Measurements from ENCODE around the gene KEAP1. TPM values are rescaled to one million over a fixed set of nuclear protein-coding genes. Genes with fewer than 3 reads are reported as not detected.
"Not testable (repeated sequence)": the region's sequence is repeated elsewhere in the genome, so short reads cannot be mapped to it uniquely, and the experiment has no call there.

Gene KEAP1
- total and polyA plus RNA-seq, 2 donors from 2014 or later, result 60.8 to 79.4 TPM

DNA sequence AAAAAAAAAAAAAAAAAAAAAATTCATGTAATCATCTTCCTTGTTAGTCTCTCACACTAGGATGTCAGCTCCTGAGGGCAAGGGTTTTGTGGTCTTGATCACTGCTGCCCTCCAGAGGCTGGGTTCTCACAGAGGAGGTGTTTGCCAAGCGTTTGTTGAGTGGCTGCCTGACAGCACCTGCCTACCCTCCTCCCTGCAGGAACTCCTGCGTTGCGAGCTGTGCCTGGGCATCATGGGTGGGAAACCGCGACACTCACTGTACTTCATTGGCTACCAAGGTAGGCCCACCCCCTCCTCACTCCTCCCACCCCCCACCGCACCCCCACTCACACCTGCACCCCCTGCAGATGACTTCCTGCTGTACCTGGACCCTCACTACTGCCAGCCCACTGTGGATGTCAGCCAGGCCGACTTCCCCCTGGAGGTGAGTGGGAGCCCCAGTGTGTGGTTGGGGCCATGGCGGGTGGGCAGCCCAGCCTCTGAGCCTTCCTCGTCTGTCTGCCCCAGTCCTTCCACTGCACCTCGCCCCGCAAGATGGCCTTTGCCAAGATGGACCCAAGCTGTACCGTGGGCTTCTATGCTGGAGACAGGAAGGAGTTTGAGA lies 48.6 kb upstream of the KEAP1 start:
- Histone ChIP-seq H3K4me3 (ENCODE audit: low read length in 3 of 3) (no peak overlapping the region), H3K4me1 (ENCODE audit: control insufficient read depth in 2 of 3, insufficient read depth in 2 of 3, low read depth in 1 of 3, low read length in 3 of 3) (no peaks in the 10 kb centered on the region), H3K9ac (ENCODE audit: low read length in 3 of 3) (no peak overlapping the region), H3K9me3 (ENCODE audit: control insufficient read depth in 2 of 3, insufficient read depth in 1 of 3, low read length in 3 of 3) (no peaks in the 10 kb centered on the region), H3K27me3 (ENCODE audit: control insufficient read depth, insufficient read depth, low read length) (no peaks in the 10 kb centered on the region), H3K27ac (ENCODE audit: low read depth in 2 of 2, low read length in 2 of 2) (no peak overlapping the region), H3K36me3 (ENCODE audit: control insufficient read depth in 2 of 3, insufficient read depth in 3 of 3, low read length in 3 of 3) (peaks cover 0 to 57% (median 31%) of the 10 kb centered on the region in 3 donors)
- FAIRE-seq (no peak), DNase-seq (no peak)
- TF ChIP-seq, protein P1, sequence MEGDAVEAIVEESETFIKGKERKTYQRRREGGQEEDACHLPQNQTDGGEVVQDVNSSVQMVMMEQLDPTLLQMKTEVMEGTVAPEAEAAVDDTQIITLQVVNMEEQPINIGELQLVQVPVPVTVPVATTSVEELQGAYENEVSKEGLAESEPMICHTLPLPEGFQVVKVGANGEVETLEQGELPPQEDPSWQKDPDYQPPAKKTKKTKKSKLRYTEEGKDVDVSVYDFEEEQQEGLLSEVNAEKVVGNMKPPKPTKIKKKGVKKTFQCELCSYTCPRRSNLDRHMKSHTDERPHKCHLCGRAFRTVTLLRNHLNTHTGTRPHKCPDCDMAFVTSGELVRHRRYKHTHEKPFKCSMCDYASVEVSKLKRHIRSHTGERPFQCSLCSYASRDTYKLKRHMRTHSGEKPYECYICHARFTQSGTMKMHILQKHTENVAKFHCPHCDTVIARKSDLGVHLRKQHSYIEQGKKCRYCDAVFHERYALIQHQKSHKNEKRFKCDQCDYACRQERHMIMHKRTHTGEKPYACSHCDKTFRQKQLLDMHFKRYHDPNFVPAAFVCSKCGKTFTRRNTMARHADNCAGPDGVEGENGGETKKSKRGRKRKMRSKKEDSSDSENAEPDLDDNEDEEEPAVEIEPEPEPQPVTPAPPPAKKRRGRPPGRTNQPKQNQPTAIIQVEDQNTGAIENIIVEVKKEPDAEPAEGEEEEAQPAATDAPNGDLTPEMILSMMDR (IDR thresholded peaks at IDR 0.05; ENCODE audit: borderline replicate concordance, extremely low read depth, insufficient read depth), result no peak
- intact Hi-C loops (cut with DNase I), result no loop called here

- H3K27ac ChIP-seq (ENCODE audit: low read depth in 2 of 2, low read length in 2 of 2); H3K9me3 ChIP-seq (ENCODE audit: control insufficient read depth in 2 of 3, insufficient read depth in 1 of 3, low read length in 3 of 3); FAIRE-seq; H3K27me3 ChIP-seq (ENCODE audit: control insufficient read depth, insufficient read depth, low read length); DNase-seq; intact Hi-C loops (cut with DNase I); H3K4me1 ChIP-seq (ENCODE audit: control insufficient read depth in 2 of 3, insufficient read depth in 2 of 3, low read depth in 1 of 3, low read length in 3 of 3); H3K4me3 ChIP-seq (ENCODE audit: low read length in 3 of 3); H3K9ac ChIP-seq (ENCODE audit: low read length in 3 of 3): not testable (repeated sequence)
- peaks cover 0 to 58% (median 30%) of the 10 kb centered on the region in 3 donors for H3K36me3 ChIP-seq (ENCODE audit: control insufficient read depth in 2 of 3, insufficient read depth in 3 of 3, low read length in 3 of 3)
Observed at GRCh38 chr19:10551006-10551405, 47.9 kb upstream of the KEAP1 start.

DNA sequence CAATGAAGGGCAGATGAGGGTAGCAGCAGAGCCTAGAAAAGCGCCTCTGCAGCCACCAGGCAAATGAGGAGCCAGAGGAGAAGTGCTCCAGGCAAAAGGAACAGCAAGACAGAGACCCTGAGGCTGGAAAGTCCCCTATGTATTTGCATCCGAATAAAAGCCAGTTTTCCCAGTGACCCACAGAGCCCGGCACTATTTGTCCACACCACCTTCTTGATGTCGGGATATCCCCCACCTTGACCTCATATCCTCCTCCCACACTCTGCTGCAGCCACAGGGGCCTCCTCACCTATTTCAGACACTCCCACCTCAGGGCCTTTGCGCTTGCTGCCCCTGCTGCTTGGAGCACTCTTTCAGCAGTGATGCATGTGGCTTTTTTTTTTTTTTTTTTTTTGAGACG lies 47.2 kb upstream of the KEAP1 start:
- intact Hi-C loops (cut with DNase I), result no loop called here
- TF ChIP-seq, protein P1 (IDR thresholded peaks at IDR 0.05; ENCODE audit: borderline replicate concordance, extremely low read depth, insufficient read depth), result no peak
- H3K9ac ChIP-seq (ENCODE audit: low read length in 3 of 3), result no peak overlapping the region
- H3K4me3 ChIP-seq (ENCODE audit: low read length in 3 of 3), result no peak overlapping the region
- H3K27ac ChIP-seq (ENCODE audit: low read depth in 2 of 2, low read length in 2 of 2), result no peak overlapping the region
- H3K36me3 ChIP-seq (ENCODE audit: control insufficient read depth in 2 of 3, insufficient read depth in 3 of 3, low read length in 3 of 3), result peaks cover 0 to 51% (median 26%) of the 10 kb centered on the region in 3 donors
- no peaks in the 10 kb centered on the region for H3K27me3 ChIP-seq (ENCODE audit: control insufficient read depth, insufficient read depth, low read length)
- no peaks in the 10 kb centered on the region for H3K9me3 ChIP-seq (ENCODE audit: control insufficient read depth in 2 of 3, insufficient read depth in 1 of 3, low read length in 3 of 3)
- no peaks in the 10 kb centered on the region for H3K4me1 ChIP-seq (ENCODE audit: control insufficient read depth in 2 of 3, insufficient read depth in 2 of 3, low read depth in 1 of 3, low read length in 3 of 3)
- DNase-seq (no peak), FAIRE-seq (no peak)

DNA sequence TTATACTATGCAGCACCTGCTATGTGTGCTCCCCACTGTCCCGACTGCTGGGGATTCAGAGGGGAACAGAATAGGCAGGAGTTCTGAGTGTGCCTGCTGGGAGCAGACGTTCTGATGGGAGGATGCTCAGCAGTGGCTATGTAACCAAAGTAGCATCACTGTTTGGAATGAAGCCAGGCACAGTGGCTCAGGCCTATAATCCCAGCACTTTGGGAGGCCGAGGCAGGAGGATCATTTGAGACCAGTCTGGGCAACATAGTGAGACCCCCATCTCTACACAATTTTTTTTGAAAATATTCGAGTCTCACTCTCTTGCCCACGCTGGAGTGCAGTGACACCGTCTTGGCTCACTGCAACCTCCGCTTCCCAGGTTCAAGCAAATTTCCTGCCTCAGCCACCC lies 46.6 kb upstream of the KEAP1 start:
- TF ChIP-seq, protein P1 (IDR thresholded peaks at IDR 0.05; ENCODE audit: borderline replicate concordance, extremely low read depth, insufficient read depth), result no peak
- FAIRE-seq (no peak), DNase-seq (no peak)
- no peak overlapping the region for H3K27ac ChIP-seq (ENCODE audit: low read depth in 2 of 2, low read length in 2 of 2)
- H3K36me3 ChIP-seq (ENCODE audit: control insufficient read depth in 2 of 3, insufficient read depth in 3 of 3, low read length in 3 of 3), result peaks cover 0 to 48% (median 25%) of the 10 kb centered on the region in 3 donors
- no peaks in the 10 kb centered on the region for H3K27me3 ChIP-seq (ENCODE audit: control insufficient read depth, insufficient read depth, low read length)
- H3K4me3 ChIP-seq (ENCODE audit: low read length in 3 of 3), result no peak overlapping the region
- H3K4me1 ChIP-seq (ENCODE audit: control insufficient read depth in 2 of 3, insufficient read depth in 2 of 3, low read depth in 1 of 3, low read length in 3 of 3), result peaks cover 0 to 4% (median 0%) of the 10 kb centered on the region in 3 donors
- intact Hi-C loops (cut with DNase I), result no loop called here
- H3K9ac ChIP-seq (ENCODE audit: low read length in 3 of 3), result no peak overlapping the region
- no peaks in the 10 kb centered on the region for H3K9me3 ChIP-seq (ENCODE audit: control insufficient read depth in 2 of 3, insufficient read depth in 1 of 3, low read length in 3 of 3)

Measured in kidney (tissue), 14 donors.